Progenitor cell of endocrine pancreas (in vitro differentiated cells): ENCODE measurements around the gene HMCN2. TPM values are rescaled to one million over a fixed set of nuclear protein-coding genes. Genes with fewer than 3 reads are reported as not detected.

Source experiments
- DNase-seq: peaks from one replicate; pipeline ENCODE4 v3.0.0; 2021; ENCODE audit warnings: low spot score; ENCODE audit not compliant: unreplicated experiment
- H3K27ac Mint-ChIP-seq: 2 replicates; pipeline ENCODE4 v1.8.0; 2021; ENCODE audit warnings: mild to moderate bottlenecking, moderate library complexity, mixed read lengths
- H3K27me3 Mint-ChIP-seq: 2 replicates; pipeline ENCODE4 v1.8.0; 2021; ENCODE audit warnings: mixed read lengths
- H3K36me3 Mint-ChIP-seq: 2 replicates; pipeline ENCODE4 v1.8.0; 2022; ENCODE audit warnings: mixed read lengths; ENCODE audit not compliant: insufficient read depth
- H3K4me1 Mint-ChIP-seq: 2 replicates; pipeline ENCODE4 v1.8.0; 2021; ENCODE audit warnings: low read depth, mixed read lengths
- H3K4me3 Mint-ChIP-seq: 2 replicates; pipeline ENCODE4 v1.8.0; 2021; ENCODE audit warnings: low read depth, mild to moderate bottlenecking, moderate library complexity, mixed read lengths
- H3K9me3 Mint-ChIP-seq: 2 replicates; pipeline ENCODE4 v1.8.0; 2021; ENCODE audit warnings: low read depth, mixed read lengths
- CTCF ChIP-seq: fragments of 200-600 bp; sonication (generic); IDR thresholded peaks from one replicate; pipeline ENCODE4 v1.5.0; 2021; ENCODE audit warnings: antibody characterized with exemption, mild to moderate bottlenecking; ENCODE audit not compliant: unreplicated experiment
- total RNA-seq: library from RNA; stranded (reverse); gene quantifications from 2 replicates; pipeline ENCODE4 v1.2.1, GENCODE V29; 2021

HMCN2 gene
- total RNA-seq, 1 donor from 2014 or later, result 0.26 TPM

GRCh38 chr9:130427326-130427725, 161.8 kb downstream of the HMCN2 start:
- Mint-ChIP-seq H3K9me3 (no peaks in the 10 kb centered on the region), H3K4me3 (no peak overlapping the region), H3K27ac (no peak overlapping the region), H3K27me3 (peaks cover 20% of the 10 kb centered on the region), H3K36me3 (no peaks in the 10 kb centered on the region), H3K4me1 (peaks cover 3% of the 10 kb centered on the region)
- no peak for TF ChIP-seq CTCF
- no peak for DNase-seq

- H3K36me3 Mint-ChIP-seq, result no peaks in the 10 kb centered on the region
- no peaks in the 10 kb centered on the region for H3K9me3 Mint-ChIP-seq
- H3K27ac Mint-ChIP-seq, result no peak overlapping the region
- peaks cover 3% of the 10 kb centered on the region for H3K4me1 Mint-ChIP-seq
- no peak overlapping the region for H3K4me3 Mint-ChIP-seq
- peaks cover 21% of the 10 kb centered on the region for H3K27me3 Mint-ChIP-seq
- no peak for DNase-seq
- TF ChIP-seq CTCF, result no peak
These were observed 162.6 kb downstream of the HMCN2 start for GRCh38 chr9:130428086-130428665.

- H3K4me1 Mint-ChIP-seq, result peaks cover 3% of the 10 kb centered on the region
- DNase-seq, result no peak
- no peaks in the 10 kb centered on the region for H3K36me3 Mint-ChIP-seq
- no peak overlapping the region for H3K27ac Mint-ChIP-seq
- H3K27me3 Mint-ChIP-seq, result peaks cover 27% of the 10 kb centered on the region
- no peaks in the 10 kb centered on the region for H3K9me3 Mint-ChIP-seq
- no peak for TF ChIP-seq CTCF
- H3K4me3 Mint-ChIP-seq, result no peak overlapping the region
These were observed 163.8 kb downstream of the HMCN2 start for GRCh38 chr9:130429381-130429780.

GRCh38 chr9:130429831-130430230, 164.3 kb downstream of the HMCN2 start:
- H3K36me3 Mint-ChIP-seq, result no peaks in the 10 kb centered on the region
- H3K4me3 Mint-ChIP-seq, result no peak overlapping the region
- H3K27ac Mint-ChIP-seq, result no peak overlapping the region
- H3K4me1 Mint-ChIP-seq, result peaks cover 3% of the 10 kb centered on the region
- no peak for TF ChIP-seq CTCF
- H3K27me3 Mint-ChIP-seq, result peaks cover 31% of the 10 kb centered on the region
- DNase-seq, result no peak
- no peaks in the 10 kb centered on the region for H3K9me3 Mint-ChIP-seq

- peaks cover 33% of the 10 kb centered on the region for H3K27me3 Mint-ChIP-seq
- peaks cover 3% of the 10 kb centered on the region for H3K4me1 Mint-ChIP-seq
- H3K9me3 Mint-ChIP-seq, result no peaks in the 10 kb centered on the region
These were observed 164.7 kb downstream of the HMCN2 start for GRCh38 chr9:130430232-130430631.

More at GRCh38 chr9:130430232-130430631, 164.7 kb downstream of the HMCN2 start:
- no peak for DNase-seq
- H3K4me3 Mint-ChIP-seq, result no peak overlapping the region
- H3K27ac Mint-ChIP-seq, result no peak overlapping the region
- no peaks in the 10 kb centered on the region for H3K36me3 Mint-ChIP-seq
- TF ChIP-seq CTCF, result no peak
